ENCODE measurements around the gene CMTM5.
"Not testable (repeated sequence)": the region's sequence is repeated elsewhere in the genome, so short reads cannot be mapped to it uniquely, and the experiment has no call there.

GRCh38 chr14:23425798-23426197, 49.0 kb downstream of the CMTM5 start:
- TF ChIP-seq CTCF, POLR2A (IDR thresholded peaks at IDR 0.05): not testable (repeated sequence)
